Uterus (tissue), 4 donors: ENCODE data around the gene TMC7. TPM values are rescaled to one million over a fixed set of nuclear protein-coding genes. Genes with fewer than 3 reads are reported as not detected.

ENCODE experiments used
- DNase-seq, 2 donors: peaks; one replicate each; pipeline ENCODE4 v3.0.0-alpha.2; 2019 to 2020
- H3K27ac ChIP-seq, 2 donors: fragments of 200-600 bp; sonication (generic); 1 replicate in 1 of 2; 2 replicates in 1 of 2; pipeline ENCODE4 v1.5.1; 2016 to 2018
- H3K27me3 ChIP-seq, 2 donors: fragments of 200-600 bp; sonication (generic); one replicate each; pipeline ENCODE4 v1.5.1; 2018 to 2019; ENCODE audit warnings: control low read depth in 1 of 2
- H3K36me3 ChIP-seq, 2 donors: fragments of 200-600 bp; sonication (generic); one replicate each; pipeline ENCODE4 v1.5.1; 2019; ENCODE audit warnings: control low read depth in 1 of 2
- H3K4me1 ChIP-seq, 2 donors: fragments of 200-600 bp; sonication (generic); one replicate each; pipeline ENCODE4 v1.5.1; 2018 to 2019; ENCODE audit warnings: control low read depth in 1 of 2
- H3K4me3 ChIP-seq, 2 donors: fragments of 200-600 bp; sonication (generic); 1 replicate in 1 of 2; 2 replicates in 1 of 2; pipeline ENCODE4 v1.5.1; 2018 to 2019; ENCODE audit warnings: mild to moderate bottlenecking in 1 of 2
- H3K9me3 ChIP-seq, 2 donors: fragments of 200-600 bp; sonication (generic); one replicate each; pipeline ENCODE4 v1.5.1; 2019; ENCODE audit warnings: control low read depth in 1 of 2
- CTCF ChIP-seq, 4 experiments: fragments of 200-600 bp in 2 of 4; fragments of 450-650 bp in 2 of 4; sonication (generic) in 2 of 4; IDR thresholded peaks; one replicate each; pipeline ENCODE4 v1.5.1; 2016 to 2019; ENCODE audit warnings: antibody characterized with exemption in 4 of 4, mild to moderate bottlenecking in 2 of 4, moderate library complexity in 1 of 4
- POLR2A ChIP-seq, 2 donors: fragments of 450-650 bp; IDR thresholded peaks; one replicate each; pipeline ENCODE4 v1.6.1; 2016; ENCODE audit warnings: antibody characterized with exemption in 2 of 2, mild to moderate bottlenecking in 1 of 2, moderate library complexity in 1 of 2
- intact Hi-C: fragments of 100-400 bp; cut with DNase I; formaldehyde crosslinking; loops from one replicate; pipeline ENCODE4 v1.15.1; 2023; ENCODE audit warnings: low total_unique reads
- small RNA-seq: library from RNA; depleted of rRNA; stranded (forward); fragments of <200 nt; gene quantifications from one replicate; pipeline ENCODE3, GENCODE V24; 2016
- total RNA-seq, 4 donors: library from RNA; depleted of rRNA in 3 of 4; stranded (reverse); fragments of >200 nt in 3 of 4; gene quantifications; one replicate each; pipeline versions ENCODE4 v1.1.0 to v1.2.4, GENCODE V29; 2014 to 2023
- donor health status: DM: yes; HTN: yes; CAD: no.

TMC7 gene
- total RNA-seq, 4 donors from 2014 or later, result 1.7 to 1.8 TPM; not detected in 2

DNA sequence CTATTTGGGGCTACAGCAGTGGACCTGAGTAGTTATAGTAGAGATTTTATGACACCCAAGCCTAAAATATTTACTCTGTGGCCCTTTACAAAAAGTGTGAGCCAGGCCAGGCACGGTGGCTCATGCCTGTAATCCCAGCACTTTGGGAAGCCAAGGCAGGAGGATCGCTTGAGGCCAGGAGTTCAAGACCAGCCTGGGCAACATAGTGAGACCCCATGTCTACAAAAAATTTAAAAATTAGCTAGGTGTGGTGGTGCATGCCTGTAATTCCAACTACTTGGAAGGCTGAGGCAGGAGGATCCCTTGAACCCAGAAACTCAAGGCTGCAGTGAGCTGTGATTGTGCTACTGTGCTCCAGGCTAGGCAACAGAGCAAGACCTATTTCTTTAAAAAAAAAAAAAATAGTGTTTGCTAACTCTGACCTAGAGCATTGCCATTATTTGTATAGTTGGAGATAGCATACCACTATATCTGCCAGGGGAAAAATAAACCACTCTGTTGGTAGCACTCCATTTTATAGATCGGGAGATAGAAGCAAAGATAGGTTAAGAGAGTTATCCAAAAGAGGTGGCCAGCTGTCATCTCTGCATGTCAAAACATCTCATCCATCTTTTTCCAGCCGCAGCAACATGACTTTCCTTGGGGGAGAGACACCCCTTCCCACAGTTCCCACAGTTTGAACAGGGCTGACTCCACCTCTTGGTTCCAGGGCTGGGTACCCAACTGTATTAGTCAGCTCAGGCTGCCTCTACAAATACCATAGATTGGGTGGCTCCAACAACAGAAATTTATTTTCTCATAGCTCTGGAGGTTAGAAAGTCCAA, 127.0 kb downstream of the TMC7 start:
- H3K36me3 ChIP-seq, result no peaks in the 10 kb centered on the region
- DNase-seq, result no peak
- no peak overlapping the region for H3K27ac ChIP-seq
- intact Hi-C loops, result no loop called here
- no peak overlapping the region for H3K4me3 ChIP-seq
- H3K27me3 ChIP-seq, result no peaks in the 10 kb centered on the region
- H3K9me3 ChIP-seq, result no peaks in the 10 kb centered on the region
- H3K4me1 ChIP-seq, result peaks cover 4 to 9% of the 10 kb centered on the region in 2 donors
- no peak for TF ChIP-seq CTCF (IDR thresholded peaks at IDR 0.05)
- no peak for TF ChIP-seq POLR2A (IDR thresholded peaks at IDR 0.05)

DNA sequence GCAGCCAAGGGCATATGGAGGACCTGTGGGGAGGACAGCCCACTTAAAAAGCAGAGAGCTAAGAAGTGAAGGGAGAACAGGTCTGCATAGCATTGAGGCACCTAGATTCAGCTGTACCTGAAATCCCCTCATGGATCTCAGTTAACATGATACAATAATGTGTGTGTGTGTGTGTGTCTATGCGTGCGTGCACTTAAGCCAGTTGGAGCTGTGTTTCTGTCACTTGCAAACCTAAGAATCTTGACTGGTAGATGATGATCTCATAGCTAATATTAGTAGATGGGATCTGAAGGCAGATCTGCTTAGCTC, 128.3 kb downstream of the TMC7 start:
- TF ChIP-seq POLR2A (IDR thresholded peaks at IDR 0.05) (no peak), CTCF (IDR thresholded peaks at IDR 0.05) (no peak)
- Histone ChIP-seq H3K27ac (no peak overlapping the region), H3K4me3 (no peak overlapping the region), H3K9me3 (no peaks in the 10 kb centered on the region), H3K27me3 (no peaks in the 10 kb centered on the region), H3K36me3 (no peaks in the 10 kb centered on the region), H3K4me1 (peaks cover 4 to 13% of the 10 kb centered on the region in 2 donors)
- intact Hi-C loops, result no loop called here
- DNase-seq, result no peak

Small RNA genes within 50 kb of the gene (small RNA-seq; reads per million reads assigned to genes)
- not detected for gene RNU6-1340P

Other genes starting within 250 kb of the TMC7 start
- gene RPS15A, start 193.6 kb upstream of the TMC7 start, total RNA-seq, result 1,000 to 10,000 TPM; 2,145 to 6,532 (median 4,433) TPM
- 100 to 1,000 TPM in 2 of 4 donors, 10 to 100 TPM in 2; 68.7 to 337 (median 107) TPM for gene ARL6IP1, start 182.4 kb upstream of the TMC7 start, total RNA-seq
- gene SMG1, start 57.5 kb upstream of the TMC7 start, total RNA-seq, result 100 to 1,000 TPM in 2 of 4 donors, 10 to 100 TPM in 2; 55.3 to 142 (median 88.9) TPM
- 10 to 100 TPM in 3 of 4 donors, 1 to 10 TPM in 1; 9.7 to 40.2 (median 27.3) TPM for gene COQ7, start 83.7 kb downstream of the TMC7 start, total RNA-seq
- 10 to 100 TPM; 17.9 to 74.1 (median 43.7) TPM for gene ITPRIPL2, start 130.0 kb downstream of the TMC7 start, total RNA-seq
- 1 to 10 TPM in 3 of 4 donors, under 1 TPM in 1; 0.29 to 4.4 (median 2.2) TPM for gene SYT17, start 184.3 kb downstream of the TMC7 start, total RNA-seq